Pancreas (tissue), 10 donors: ENCODE measurements around the gene SPTBN1. TPM values are rescaled to one million over a fixed set of nuclear protein-coding genes. Genes with fewer than 3 reads are reported as not detected.

Source experiments
- ATAC-seq, 4 donors: fragments of 200-7000 bp; cut with Tn5 transposase; one replicate each; pipeline versions ENCODE4 v1.8.0 to v1.9.1; 2020; ENCODE audit warnings: mild to moderate bottlenecking in 4 of 4, moderate library complexity in 4 of 4
- DNase-seq, 6 donors: peaks; one replicate each; pipeline ENCODE4 v3.0.0-alpha.2; 2020
- FAIRE-seq: peaks from 2 replicates; lab custom pipeline; 2012; peaks lifted over from hg19 to GRCh38; lab: Jason Lieb, UNC
- H3K27ac ChIP-seq, 4 donors: fragments of 200-600 bp; sonication (generic); 1 replicate in 3 of 4; 2 replicates in 1 of 4; pipeline versions ENCODE4 v1.5.0 to v1.8.0; 2020
- H3K27me3 ChIP-seq, 4 donors: fragments of 200-600 bp; one replicate each; pipeline ENCODE4 v1.8.0; 2021
- H3K36me3 ChIP-seq, 3 donors: fragments of 200-600 bp; sonication (generic) in 1 of 3; one replicate each; pipeline versions ENCODE4 v1.5.0 to v1.8.0; 2020 to 2021
- H3K4me1 ChIP-seq, 3 donors: fragments of 200-600 bp; one replicate each; pipeline ENCODE4 v1.8.0; 2021
- H3K4me3 ChIP-seq, 4 donors: fragments of 200-600 bp; sonication (generic) in 2 of 4; one replicate each; pipeline versions ENCODE4 v1.5.0 to v1.8.0; 2020 to 2021
- H3K9me3 ChIP-seq, 4 donors: fragments of 200-600 bp; one replicate each; pipeline ENCODE4 v1.8.0; 2021
- CTCF ChIP-seq, 4 donors: fragments of 200-600 bp; sonication (generic) in 3 of 4; IDR thresholded peaks; one replicate each; pipeline versions ENCODE4 v1.5.0 to v1.8.0; 2021; ENCODE audit warnings: antibody characterized with exemption in 4 of 4
- WGBS, 2 donors: extraction: QIAGEN DNeasy Blood & Tissue Kit; methylation state at CpG; one replicate each; pipeline ENCODE4 v1.1.7; 2013; 5-methylcytosine and 5-hydroxymethylcytosine counted together
- intact Hi-C, 3 donors: fragments of 100-400 bp; cut with DNase I; formaldehyde crosslinking; loops; one replicate each; pipeline versions ENCODE4 v1.11.1 to v1.14.2; 2022
- polyA plus RNA-seq, 2 donors: library from polyadenylated mRNA; stranded (reverse); fragments of 200-250 nt; gene quantifications; one replicate each; pipeline ENCODE4 v1.2.3, GENCODE V29; 2013
- total RNA-seq, 6 donors: library from RNA; stranded (reverse); fragmentation: NEBNext Ultra II Directional in 4 of 6; extraction: Animal tissue kit (Norgen Biotek cat#: 25700) in 4 of 6; gene quantifications; one replicate each; pipeline versions ENCODE4 v1.2.1 to v1.2.4, GENCODE V29; 2021 to 2023
- donor health status: healthy with polysubstance abuse.
- donor health status: DM: no; HTN: no; CAD: no; lungs with moderate emphysema.
- donor health status: DM: no; HTN: no; CAD: no.
- donor health status: control.
- donor health status: control.
- donor health status: Bipolar disorder and iron deficiency.
- donor health status: DM: yes; HTN: yes; CAD: no.
- donor health status: DM: no; HTN: no; CAD: no.
- donor health status: DM: no; HTN: no; CAD: no.
- donor health status: DM: yes; HTN: yes; CAD: no.

The SPTBN1 gene
- total and polyA plus RNA-seq, 8 donors, result 43.8 to 192 (median 84.4) TPM

GRCh38 chr2:54419855-54420523, 36.1 kb upstream of the SPTBN1 start:
- ATAC-seq (no peak), FAIRE-seq (no peak), DNase-seq (no peak)
- Histone ChIP-seq H3K9me3 (no peaks in the 10 kb centered on the region), H3K4me3 (no peak overlapping the region), H3K27ac (no peak overlapping the region), H3K4me1 (no peaks in the 10 kb centered on the region), H3K36me3 (no peaks in the 10 kb centered on the region), H3K27me3 (no peaks in the 10 kb centered on the region)
- 82 to 83% methylated on average over 9 of the region's 9 CpGs for WGBS, 2 donors
- no peak for TF ChIP-seq CTCF (IDR thresholded peaks at IDR 0.05)
- intact Hi-C loops, result no loop called here

- H3K36me3 ChIP-seq, result no peaks in the 10 kb centered on the region
- no peak overlapping the region for H3K27ac ChIP-seq
- H3K27me3 ChIP-seq, result no peaks in the 10 kb centered on the region
- no peak for DNase-seq
- intact Hi-C loops, result no loop called here
- no peak for TF ChIP-seq CTCF (IDR thresholded peaks at IDR 0.05)
- no peak for ATAC-seq
- WGBS, 2 donors, result 58 to 68% methylated on average over 2 of the region's 2 CpGs
- H3K4me3 ChIP-seq, result no peak overlapping the region
- no peak for FAIRE-seq
- no peaks in the 10 kb centered on the region for H3K9me3 ChIP-seq
- no peaks in the 10 kb centered on the region for H3K4me1 ChIP-seq
Observed at GRCh38 chr2:54420524-54421172, 35.5 kb upstream of the SPTBN1 start.

GRCh38 chr2:54422072-54422581, 34.0 kb upstream of the SPTBN1 start:
- no peak for DNase-seq
- no peak for TF ChIP-seq CTCF (IDR thresholded peaks at IDR 0.05)
- no peaks in the 10 kb centered on the region for H3K9me3 ChIP-seq
- intact Hi-C loops, result no loop called here
- ATAC-seq, result no peak
- no peak overlapping the region for H3K4me3 ChIP-seq
- H3K27ac ChIP-seq, result no peak overlapping the region
- no peaks in the 10 kb centered on the region for H3K27me3 ChIP-seq
- WGBS, 2 donors, result 89% methylated on average over 10 of the region's 10 CpGs
- FAIRE-seq, result no peak
- H3K4me1 ChIP-seq, result no peaks in the 10 kb centered on the region
- no peaks in the 10 kb centered on the region for H3K36me3 ChIP-seq

- no peak for FAIRE-seq
- Histone ChIP-seq H3K4me3 (no peak overlapping the region), H3K36me3 (no peaks in the 10 kb centered on the region), H3K27me3 (no peaks in the 10 kb centered on the region), H3K9me3 (no peaks in the 10 kb centered on the region), H3K4me1 (no peaks in the 10 kb centered on the region), H3K27ac (no peak overlapping the region)
- ATAC-seq, result no peak
- intact Hi-C loops, result no loop called here
- DNase-seq, result no peak
- 79 to 85% methylated on average over 2 of the region's 2 CpGs for WGBS, 2 donors
- TF ChIP-seq CTCF (IDR thresholded peaks at IDR 0.05), result no peak
Observed at GRCh38 chr2:54423213-54423612, 32.9 kb upstream of the SPTBN1 start.
